GM18858 (cell line): Measurements from ENCODE around the gene EIF5A2.
"Not testable (repeated sequence)": the region's sequence is repeated elsewhere in the genome, so short reads cannot be mapped to it uniquely, and the experiment has no call there.

ENCODE experiments used
- ATAC-seq: cut with Tn5 transposase; IDR thresholded peaks from one replicate; pipeline ENCODE4 v1.9.1; 2021; ENCODE audit not compliant: unreplicated experiment

Gene EIF5A2

GRCh38 chr3:170897199-170897598 lies 11.2 kb downstream of the EIF5A2 start:
- not testable (repeated sequence) for ATAC-seq

- no peak for ATAC-seq
Measured at GRCh38 chr3:170896781-170897180, 11.7 kb downstream of the EIF5A2 start.

DNA sequence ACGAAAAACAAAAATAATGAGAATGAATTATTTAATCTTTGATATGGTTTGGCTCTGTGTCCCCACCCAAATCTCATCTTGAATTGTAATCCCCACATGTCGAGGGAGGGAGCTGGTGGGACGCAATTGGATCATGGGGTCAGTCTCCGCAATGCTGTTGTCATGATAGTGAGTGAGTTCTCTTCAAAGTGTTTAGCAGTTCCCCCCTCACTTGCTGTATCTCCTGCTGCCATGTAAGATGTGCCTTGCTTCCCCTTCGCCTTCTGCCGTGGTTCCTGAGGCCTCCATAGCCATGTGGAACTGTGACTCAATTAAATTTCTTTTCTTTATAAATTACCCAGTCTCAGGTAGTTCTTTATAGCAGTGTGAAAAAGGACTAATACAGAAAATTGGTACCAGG lies 12.1 kb downstream of the EIF5A2 start:
- not testable (repeated sequence) for ATAC-seq

DNA sequence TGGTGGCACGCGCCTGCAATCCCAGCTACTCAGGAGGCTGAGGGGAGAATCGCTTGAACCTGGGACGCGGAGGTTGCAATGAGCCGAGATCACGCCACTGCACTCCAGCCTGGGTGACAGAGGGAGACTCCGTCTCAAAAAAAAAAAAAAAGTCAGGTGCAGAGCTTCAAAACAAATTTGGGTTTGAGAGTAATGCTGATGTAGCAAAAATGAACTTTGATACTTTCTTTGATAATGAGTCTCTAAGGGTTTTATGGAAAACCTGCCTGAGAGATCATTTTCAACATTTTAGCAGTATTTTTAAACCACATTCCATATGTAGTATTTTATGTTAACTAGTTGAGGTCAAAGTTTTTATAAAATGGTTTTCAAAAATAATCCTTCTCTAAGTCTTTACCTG lies 14.5 kb downstream of the EIF5A2 start:
- no peak for ATAC-seq

DNA sequence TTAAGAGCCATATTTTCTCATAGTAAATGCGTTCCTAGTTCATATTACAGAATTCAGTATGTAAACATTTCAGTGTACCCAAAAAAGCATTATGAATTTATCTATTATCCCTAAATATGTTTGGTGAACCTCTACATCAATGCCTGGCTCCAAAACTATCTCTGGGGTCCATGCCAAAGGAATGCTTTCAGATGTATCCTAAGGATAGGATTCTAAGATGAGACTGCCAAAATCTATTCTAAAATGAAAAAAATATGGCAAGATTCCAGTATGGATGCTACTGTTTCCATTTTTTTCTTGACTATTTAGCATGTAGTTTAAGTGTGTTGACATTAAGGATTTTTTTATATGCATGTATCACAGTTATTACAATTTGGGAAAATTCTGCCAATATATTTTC lies 18.8 kb downstream of the EIF5A2 start:
- ATAC-seq: no peak

- ATAC-seq: no peak
Measured at GRCh38 chr3:170889132-170889531, 19.3 kb downstream of the EIF5A2 start.

DNA sequence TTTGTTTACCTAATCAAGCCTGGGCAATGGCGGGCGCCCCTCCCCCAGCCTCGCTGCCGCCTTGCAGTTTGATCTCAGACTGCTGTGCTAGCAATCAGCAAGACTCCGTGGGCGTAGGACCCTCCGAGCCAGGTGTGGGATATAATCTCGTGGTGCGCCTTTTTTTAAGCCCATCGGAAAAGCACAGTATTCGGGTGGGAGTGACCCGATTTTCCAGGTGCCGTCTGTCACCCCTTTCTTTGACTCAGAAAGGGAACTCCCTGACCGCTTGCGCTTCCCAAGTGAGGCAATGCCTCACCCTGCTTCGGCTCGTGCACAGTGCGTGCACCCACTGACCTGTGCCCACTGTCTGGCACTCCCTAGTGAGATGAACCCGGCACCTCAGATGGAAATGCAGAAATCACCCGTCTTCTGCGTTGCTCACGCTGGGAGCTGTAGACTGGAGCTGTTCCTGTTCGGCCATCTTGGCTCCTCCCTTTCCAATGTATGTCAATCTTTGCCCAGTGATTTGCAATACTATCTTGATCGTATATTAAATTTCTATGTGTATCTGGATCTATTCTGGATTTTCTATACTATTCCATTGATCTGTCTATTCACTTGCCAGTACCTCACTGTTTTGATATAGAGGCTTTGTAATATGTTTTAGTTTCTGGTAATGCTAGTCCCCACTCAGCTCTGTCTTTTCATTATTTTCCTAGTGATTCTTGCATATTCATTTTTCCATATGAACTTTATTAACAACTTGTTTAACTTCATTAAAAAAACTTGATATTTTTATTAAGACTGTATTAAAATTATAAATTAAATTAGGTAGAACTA lies 24.1 kb downstream of the EIF5A2 start:
- not testable (repeated sequence) for ATAC-seq

DNA sequence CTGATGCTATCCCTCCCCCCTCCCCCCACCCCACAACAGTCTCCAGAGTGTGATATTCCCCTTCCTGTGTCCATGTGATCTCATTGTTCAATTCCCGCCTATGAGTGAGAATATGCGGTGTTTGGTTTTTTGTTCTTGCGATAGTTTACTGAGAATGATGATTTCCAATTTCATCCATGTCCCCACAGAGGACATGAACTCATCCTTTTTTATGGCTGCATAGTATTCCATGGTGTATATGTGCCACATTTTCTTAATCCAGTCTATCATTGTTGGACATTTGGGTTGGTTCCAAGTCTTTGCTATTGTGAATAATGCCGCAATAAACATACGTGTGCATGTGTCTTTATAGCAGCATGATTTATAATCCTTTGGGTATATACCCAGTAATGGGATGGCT lies 29.7 kb downstream of the EIF5A2 start:
- ATAC-seq: not testable (repeated sequence)

GRCh38 chr3:170877311-170877710 lies 31.1 kb downstream of the EIF5A2 start:
- ATAC-seq: not testable (repeated sequence)

DNA sequence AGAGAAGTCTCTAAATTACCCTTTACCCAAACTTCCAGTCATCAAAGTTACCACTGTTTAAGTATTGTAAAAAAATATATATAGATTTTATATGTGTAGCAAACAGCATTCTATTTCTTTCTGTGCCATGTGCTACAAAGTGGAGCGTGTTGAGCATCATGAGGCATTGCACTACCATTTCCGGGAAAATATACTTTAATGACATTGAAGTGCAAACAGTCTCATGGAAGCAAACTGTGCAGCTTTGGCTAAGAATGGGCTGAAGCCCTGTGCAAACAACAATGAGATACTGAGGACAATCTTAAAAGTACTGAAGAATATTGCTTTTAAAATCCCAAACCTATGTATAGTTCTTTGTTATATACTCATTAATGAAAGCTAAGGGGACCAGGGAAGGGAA lies 31.9 kb downstream of the EIF5A2 start:
- ATAC-seq: no peak

DNA sequence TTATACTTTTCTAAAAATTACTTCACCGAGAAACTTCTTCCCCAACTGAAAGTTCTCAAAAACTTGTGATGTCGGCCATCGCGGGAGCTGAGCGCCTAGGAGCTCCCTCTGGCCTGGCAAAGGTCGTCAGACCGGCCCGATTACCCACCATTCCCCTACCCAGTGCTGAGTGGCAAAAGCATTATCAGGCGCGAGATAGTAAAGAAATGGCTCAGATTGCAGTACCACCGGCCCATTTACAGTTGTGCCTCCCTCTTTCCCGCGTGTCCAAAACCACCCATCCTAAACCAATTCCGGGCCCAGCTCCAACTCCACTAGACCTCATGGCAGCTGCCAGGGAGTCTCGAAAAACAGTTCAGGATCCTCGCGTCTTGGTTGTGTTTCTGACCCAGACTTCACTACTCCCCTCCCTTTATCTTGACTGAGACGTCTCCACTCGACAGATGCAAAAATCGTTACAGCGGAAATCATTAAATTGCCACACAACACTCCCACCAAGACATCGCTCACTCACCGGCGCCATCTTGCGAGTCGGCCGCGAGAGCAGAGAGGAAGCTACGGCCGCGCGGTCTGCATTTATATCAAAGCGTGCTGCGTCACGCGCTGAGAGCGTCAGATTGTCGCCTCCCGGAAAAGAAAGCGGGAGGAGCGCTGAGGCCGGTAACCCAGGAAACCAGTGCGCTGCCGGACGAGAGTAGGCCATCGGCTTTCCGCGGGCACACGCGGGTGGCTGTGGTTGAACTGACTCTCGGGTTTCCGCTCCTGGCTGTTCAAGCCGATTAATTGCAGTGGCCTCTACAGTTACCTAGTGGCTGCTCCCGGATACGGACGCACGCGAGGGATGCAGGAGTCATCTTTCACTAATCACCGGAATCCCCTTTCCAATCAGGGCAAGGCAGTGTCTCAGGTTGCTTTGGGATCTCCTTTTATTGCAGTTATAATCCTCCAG lies 38.5 kb downstream of the EIF5A2 start, which contains the start of gene RPL22L1:
Gene RPL22L1, minus strand, starts transcription at position 551 of the 949 bp plus-strand sequence. Its CDS starts 28 bp downstream, at position 523.
- ATAC-seq: peak; percentile 91

GRCh38 chr3:170869239-170869590 lies 39.2 kb downstream of the EIF5A2 start:
- no peak for ATAC-seq

DNA sequence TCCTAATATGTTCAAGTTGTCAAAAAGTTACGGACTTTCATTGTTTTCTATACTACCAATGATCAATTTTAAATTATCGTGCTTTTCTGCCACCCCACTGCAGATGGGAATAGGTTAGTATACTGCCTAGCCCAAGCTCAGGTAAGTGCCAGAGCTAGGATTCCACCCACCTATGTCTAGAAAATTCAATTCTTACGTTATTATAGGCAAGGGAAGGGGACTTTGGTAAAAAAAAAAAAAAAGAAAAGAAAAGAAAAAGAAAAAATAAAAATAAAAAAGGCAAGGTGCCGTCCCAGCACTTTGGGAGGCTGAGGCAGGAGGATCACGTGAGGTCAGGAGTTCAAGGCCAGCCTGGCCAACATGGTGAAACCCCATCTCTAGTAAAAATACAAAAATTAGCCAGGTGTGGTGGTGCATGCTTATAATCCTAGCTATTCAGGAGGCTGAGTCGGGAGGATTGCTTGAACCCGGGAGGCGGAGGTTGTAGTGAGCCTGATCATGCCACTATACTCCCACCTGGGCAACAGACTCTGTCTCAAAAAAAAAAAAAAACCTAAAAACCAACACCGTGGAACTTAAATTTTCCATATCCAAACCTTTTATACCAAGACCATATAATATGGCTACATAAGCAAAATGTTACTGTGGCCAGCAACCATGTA lies 39.7 kb downstream of the EIF5A2 start:
- ATAC-seq: no peak

- ATAC-seq: no peak
Measured at GRCh38 chr3:170867143-170867937, 41.1 kb downstream of the EIF5A2 start.

DNA sequence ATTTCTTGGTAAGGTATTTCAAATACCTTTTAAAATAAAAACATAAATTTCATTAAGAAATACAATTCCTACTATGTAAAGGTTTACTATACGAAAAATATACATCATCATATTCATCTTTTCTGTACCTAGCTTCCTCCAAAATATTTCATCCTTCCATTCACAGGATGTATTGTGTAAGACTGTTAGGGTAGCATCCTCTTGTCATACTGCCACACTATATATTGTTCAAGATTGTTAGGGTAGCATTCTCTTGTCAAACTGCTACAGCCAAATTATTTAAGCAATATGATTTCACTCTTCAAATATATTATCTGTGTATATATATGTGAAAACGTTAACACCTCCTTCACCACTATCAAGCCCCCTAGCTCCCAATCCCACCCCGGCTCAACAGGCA lies 41.9 kb downstream of the EIF5A2 start:
- ATAC-seq: no peak

DNA sequence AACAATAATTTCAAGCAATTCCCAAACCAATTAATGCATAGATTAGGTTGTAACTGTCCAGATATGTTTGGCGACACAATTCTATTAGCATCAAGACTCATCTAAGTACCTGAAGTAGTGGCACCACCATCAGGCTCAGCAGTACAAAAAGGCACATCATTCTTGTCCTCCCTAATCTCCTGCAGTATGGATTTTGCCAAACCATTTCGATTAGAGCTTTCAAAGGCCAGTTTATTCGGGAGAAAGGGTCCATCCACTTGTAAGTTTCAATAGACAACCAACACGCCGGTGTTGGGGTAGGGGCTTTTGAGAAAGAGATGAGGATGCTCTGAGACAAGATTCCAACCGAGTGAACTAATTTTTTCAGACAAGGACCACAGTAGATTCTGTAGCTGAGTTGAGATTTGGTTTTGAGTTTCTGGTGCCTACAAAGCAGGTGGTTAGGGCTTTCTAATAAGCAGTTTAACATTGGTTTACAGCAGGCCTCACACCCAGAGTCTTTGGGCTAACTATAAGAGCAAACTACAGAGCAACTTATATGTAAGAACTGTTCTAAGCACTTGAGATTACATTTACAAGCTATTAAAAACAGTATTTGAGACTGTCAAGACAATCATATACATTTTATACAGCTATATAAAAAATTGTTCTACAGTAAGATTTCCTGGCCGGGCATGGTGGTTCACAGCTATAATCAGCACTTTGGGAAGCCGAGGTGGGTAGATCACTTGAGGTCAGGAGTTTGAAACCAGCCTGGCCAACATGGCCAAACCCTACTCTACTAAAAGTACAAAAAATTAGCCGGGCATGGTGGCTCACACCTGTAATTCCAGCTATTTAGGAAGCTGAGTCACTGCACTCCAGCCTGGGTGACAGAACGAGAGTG lies 43.0 kb downstream of the EIF5A2 start:
- no peak for ATAC-seq

DNA sequence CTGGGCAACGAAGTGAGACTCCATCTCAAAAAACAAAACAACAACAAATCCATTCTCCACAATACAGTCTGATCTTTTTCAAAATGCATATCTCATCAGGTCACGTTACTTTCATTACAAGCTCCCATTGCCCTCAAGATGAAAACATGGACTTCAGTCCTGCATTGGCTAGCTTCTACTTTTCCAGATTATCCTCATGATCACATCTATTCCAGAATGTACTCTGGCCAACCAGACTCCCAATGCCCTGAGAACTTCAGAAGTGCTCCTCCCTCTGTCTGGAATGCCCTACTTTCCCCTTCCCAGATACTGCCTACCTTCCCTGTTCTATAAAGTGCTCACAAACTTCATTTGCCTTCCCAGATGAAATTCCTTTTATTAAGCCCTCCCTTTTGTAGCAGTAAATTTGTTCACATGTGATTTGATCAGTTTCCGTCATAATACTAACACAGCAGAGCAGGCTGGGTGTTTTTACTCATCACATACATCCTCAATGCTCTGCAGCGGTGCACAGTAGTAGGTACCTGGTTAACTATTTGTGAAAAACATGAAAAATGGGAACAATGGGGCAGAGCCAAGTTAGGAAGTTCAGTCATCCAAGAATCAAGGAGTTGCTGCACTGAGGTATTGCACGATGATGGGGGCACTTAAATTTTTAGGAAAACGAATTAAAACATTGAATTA lies 43.8 kb downstream of the EIF5A2 start:
- no peak for ATAC-seq

DNA sequence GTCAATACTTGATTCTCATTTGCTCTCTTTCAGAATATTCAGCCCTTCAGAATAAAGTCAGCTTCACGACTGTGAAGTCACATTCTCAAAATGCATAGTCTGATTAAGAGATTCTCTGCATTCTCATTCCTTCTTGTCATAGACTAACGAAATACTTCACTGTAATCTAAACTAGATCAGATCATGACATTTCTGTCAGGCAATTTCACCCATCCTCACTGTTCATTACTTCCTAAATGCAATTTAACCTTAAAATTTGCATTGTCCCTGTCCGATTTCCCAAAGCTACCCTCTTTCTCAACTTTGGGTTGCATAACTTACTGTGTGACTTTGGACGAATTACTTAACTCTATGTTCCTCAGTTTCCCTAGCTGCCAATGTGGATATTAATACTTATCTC lies 44.6 kb downstream of the EIF5A2 start:
- no peak for ATAC-seq
